Fibroblast of lung (primary cell): Measurements from ENCODE around the gene SEPTIN12. TPM values are rescaled to one million over a fixed set of nuclear protein-coding genes. Genes with fewer than 3 reads are reported as not detected.

Experiments used
- DNase-seq, 2 donors: peaks; one replicate each; pipeline versions ENCODE4 v3.0.0 to v3.0.0-alpha.2; 2010; ENCODE audit warnings: low read depth in 2 of 2
- H2AFZ ChIP-seq: 2 replicates; pipeline ENCODE4 v1.5.1; 2012; ENCODE audit warnings: low read length, control low read depth, inconsistent platforms
- H3K27ac ChIP-seq: 2 replicates; pipeline ENCODE4 v1.5.1; 2011; ENCODE audit warnings: low read length, control low read depth; ENCODE audit not compliant: insufficient read depth
- H3K27me3 ChIP-seq: 2 replicates; pipeline ENCODE4 v1.5.1; 2011; ENCODE audit warnings: mild to moderate bottlenecking, low read length; ENCODE audit not compliant: control insufficient read depth, insufficient read depth
- H3K36me3 ChIP-seq: 2 replicates; pipeline ENCODE4 v1.5.1; 2011; ENCODE audit warnings: low read length; ENCODE audit not compliant: control insufficient read depth, insufficient read depth
- H3K4me1 ChIP-seq: 2 replicates; pipeline ENCODE4 v1.5.1; 2011; ENCODE audit warnings: low read length; ENCODE audit not compliant: control insufficient read depth, insufficient read depth; ENCODE audit errors: extremely low read depth
- H3K4me2 ChIP-seq: 2 replicates; pipeline ENCODE4 v1.5.1; 2011; ENCODE audit warnings: low read length, control low read depth; ENCODE audit not compliant: insufficient read depth; ENCODE audit errors: extremely low read depth
- H3K4me3 ChIP-seq, 4 experiments: fragments of 200-600 bp in 1 of 4; sonication (generic) in 1 of 4; replicated peaks in 1 of 4; 2 replicates each; pipeline ENCODE4 v1.5.1; 2011 to 2016; ENCODE audit warnings: low read length in 4 of 4, low read depth in 3 of 4, mild to moderate bottlenecking in 3 of 4, control low read depth in 2 of 4, inconsistent platforms in 1 of 4, mixed read lengths in 1 of 4; ENCODE audit not compliant: insufficient read depth in 1 of 4; ENCODE audit errors: control extremely low read depth in 1 of 4
- H3K79me2 ChIP-seq: 2 replicates; pipeline ENCODE4 v1.5.1; 2012; ENCODE audit warnings: mild to moderate bottlenecking, low read length, inconsistent platforms; ENCODE audit not compliant: control insufficient read depth, insufficient read depth
- H3K9ac ChIP-seq: 2 replicates; pipeline ENCODE4 v1.5.1; 2011; ENCODE audit warnings: mild to moderate bottlenecking, low read length, control low read depth; ENCODE audit not compliant: insufficient read depth
- H3K9me3 ChIP-seq: 2 replicates; pipeline ENCODE4 v1.5.1; 2012; ENCODE audit warnings: low read depth, low read length; ENCODE audit not compliant: control insufficient read depth, insufficient read depth
- H4K20me1 ChIP-seq: 2 replicates; pipeline ENCODE4 v1.5.1; 2011; ENCODE audit warnings: low read length; ENCODE audit not compliant: control insufficient read depth, insufficient read depth; ENCODE audit errors: extremely low read depth
- EZH2 ChIP-seq: IDR thresholded peaks from 2 replicates; pipeline ENCODE4 v1.5.1; 2012; ENCODE audit warnings: low read length, control low read depth, mild to moderate bottlenecking; ENCODE audit errors: missing control alignments
- polyA plus RNA-seq, 2 donors: library from polyadenylated mRNA; depleted of rRNA in 1 of 2; stranded (reverse) in 1 of 2; unstranded in 1 of 2; fragments of >200 nt; gene quantifications; 2 replicates each; pipeline ENCODE4 v1.2.1, GENCODE V29; 2011 to 2012; ENCODE audit warnings: missing spikeins in 1 of 2
- total RNA-seq: library from RNA; depleted of rRNA; stranded (reverse); fragments of >200 nt; gene quantifications from 2 replicates; pipeline ENCODE4 v1.2.1, GENCODE V29; 2014
- TF ChIP-seq, protein P1 (sequence below), 2 donors: IDR thresholded peaks in 1 of 2; conservative IDR thresholded peaks in 1 of 2; 1 replicate in 1 of 2; 2 replicates in 1 of 2; pipeline ENCODE4 v1.5.1; 2011 to 2012; ENCODE audit warnings: low read length in 2 of 2, control low read depth in 1 of 2, inconsistent platforms in 1 of 2, low read depth in 1 of 2, mild to moderate bottlenecking in 1 of 2

SEPTIN12 gene
- total and polyA plus RNA-seq, 2 donors (not counting 1 experiment from before 2014, with no cell fraction given), result not detected

DNA sequence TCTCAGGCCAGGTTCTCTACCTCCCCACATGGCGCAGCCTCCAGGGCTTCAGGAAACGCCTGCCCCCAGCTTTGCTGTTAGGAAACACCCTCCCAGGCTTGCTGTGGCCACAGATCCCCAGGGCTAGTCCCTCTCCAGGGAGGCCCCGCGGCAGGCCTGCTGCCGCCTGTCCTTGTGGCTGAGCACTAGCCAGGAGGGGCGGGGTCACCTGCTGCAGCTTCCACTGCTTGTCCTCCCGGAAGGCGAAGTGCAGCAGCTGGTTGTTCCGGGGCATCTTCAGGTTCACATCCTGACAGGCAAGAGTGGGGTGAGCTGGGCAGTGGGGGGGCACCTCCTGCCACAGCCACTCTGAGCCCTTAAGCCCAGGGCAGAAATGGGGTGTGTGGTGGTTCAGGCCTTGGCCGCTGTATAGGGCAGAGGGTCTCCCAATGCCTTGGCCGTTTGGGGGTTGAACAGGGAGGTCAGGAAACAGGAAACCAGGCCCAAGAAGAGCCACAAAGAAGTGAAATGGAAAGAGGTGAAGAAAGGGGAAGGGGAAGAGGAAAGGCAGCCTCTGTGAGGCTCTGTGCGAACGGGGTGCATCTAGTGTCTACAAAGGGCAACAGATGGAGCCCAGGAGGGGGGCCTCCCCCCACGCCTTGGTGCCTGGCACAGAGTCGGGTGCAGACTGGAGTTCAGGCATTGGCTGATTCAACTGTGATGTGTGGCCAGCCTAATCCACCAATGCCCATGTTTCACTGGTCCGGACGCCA lies 12.3 kb upstream of the SEPTIN12 start:
- Histone ChIP-seq H3K9ac (no peak overlapping the region), H3K4me1 (peaks cover 2% of the 10 kb centered on the region), H3K9me3 (no peaks in the 10 kb centered on the region), H3K4me2 (no peak overlapping the region), H3K79me2 (no peaks in the 10 kb centered on the region), H3K36me3 (peaks cover 6% of the 10 kb centered on the region), H2AFZ (no peak overlapping the region), H3K27ac (no peak overlapping the region), H4K20me1 (no peaks in the 10 kb centered on the region), H3K4me3 (no peak overlapping the region), H3K27me3 (no peaks in the 10 kb centered on the region)
- TF ChIP-seq, protein P1, sequence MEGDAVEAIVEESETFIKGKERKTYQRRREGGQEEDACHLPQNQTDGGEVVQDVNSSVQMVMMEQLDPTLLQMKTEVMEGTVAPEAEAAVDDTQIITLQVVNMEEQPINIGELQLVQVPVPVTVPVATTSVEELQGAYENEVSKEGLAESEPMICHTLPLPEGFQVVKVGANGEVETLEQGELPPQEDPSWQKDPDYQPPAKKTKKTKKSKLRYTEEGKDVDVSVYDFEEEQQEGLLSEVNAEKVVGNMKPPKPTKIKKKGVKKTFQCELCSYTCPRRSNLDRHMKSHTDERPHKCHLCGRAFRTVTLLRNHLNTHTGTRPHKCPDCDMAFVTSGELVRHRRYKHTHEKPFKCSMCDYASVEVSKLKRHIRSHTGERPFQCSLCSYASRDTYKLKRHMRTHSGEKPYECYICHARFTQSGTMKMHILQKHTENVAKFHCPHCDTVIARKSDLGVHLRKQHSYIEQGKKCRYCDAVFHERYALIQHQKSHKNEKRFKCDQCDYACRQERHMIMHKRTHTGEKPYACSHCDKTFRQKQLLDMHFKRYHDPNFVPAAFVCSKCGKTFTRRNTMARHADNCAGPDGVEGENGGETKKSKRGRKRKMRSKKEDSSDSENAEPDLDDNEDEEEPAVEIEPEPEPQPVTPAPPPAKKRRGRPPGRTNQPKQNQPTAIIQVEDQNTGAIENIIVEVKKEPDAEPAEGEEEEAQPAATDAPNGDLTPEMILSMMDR (conservative IDR thresholded peaks at IDR 0.05 in 1 of 2, IDR thresholded peaks at IDR 0.05 in 1 of 2; ENCODE audit: low read depth in 1 of 2, low read length in 2 of 2), result no peak
- TF ChIP-seq EZH2, result no peak
- no peak for DNase-seq

DNA sequence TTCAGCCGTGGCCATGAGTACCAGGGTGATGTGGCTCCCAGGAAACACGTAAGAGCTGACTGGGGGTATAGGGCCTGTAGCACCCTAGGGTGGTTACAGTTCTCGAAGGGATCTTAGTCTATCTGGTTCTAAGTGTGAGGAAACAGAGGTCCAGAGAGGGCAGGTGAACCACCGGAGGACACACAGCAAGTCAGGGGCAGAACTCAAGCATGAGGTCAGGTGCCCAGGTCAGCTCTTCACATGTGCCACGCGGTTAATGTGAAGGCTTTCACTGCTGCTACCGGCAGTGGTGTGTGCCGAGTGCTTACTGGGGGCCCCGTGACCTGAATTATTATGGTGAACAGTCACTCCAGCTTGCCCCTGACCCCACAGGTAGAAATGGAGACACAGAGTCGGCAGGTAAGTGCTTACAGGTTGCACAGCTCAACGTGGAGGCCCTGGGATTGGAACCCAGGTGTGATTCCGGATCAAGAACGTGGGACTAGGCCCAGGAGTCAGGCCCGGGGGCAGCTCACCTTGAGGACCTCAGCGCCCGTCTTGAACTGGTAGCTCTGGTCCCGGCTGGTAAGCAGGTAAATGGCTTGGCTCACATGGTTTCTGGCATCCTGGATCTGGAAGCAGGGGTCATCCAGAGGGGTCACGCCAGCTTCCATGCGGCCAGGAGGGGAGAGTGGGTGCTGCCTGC lies 11.2 kb upstream of the SEPTIN12 start:
- Histone ChIP-seq H4K20me1 (no peaks in the 10 kb centered on the region), H3K9ac (no peak overlapping the region), H3K4me1 (peaks cover 2% of the 10 kb centered on the region), H3K79me2 (no peaks in the 10 kb centered on the region), H3K27ac (no peak overlapping the region), H3K4me3 (no peak overlapping the region), H3K9me3 (no peaks in the 10 kb centered on the region), H3K4me2 (no peak overlapping the region), H3K27me3 (no peaks in the 10 kb centered on the region), H2AFZ (no peak overlapping the region), H3K36me3 (no peaks in the 10 kb centered on the region)
- DNase-seq, result no peak
- no peak for TF ChIP-seq EZH2
- TF ChIP-seq, protein P1 (conservative IDR thresholded peaks at IDR 0.05 in 1 of 2, IDR thresholded peaks at IDR 0.05 in 1 of 2; ENCODE audit: low read depth in 1 of 2, low read length in 2 of 2), result no peak

DNA sequence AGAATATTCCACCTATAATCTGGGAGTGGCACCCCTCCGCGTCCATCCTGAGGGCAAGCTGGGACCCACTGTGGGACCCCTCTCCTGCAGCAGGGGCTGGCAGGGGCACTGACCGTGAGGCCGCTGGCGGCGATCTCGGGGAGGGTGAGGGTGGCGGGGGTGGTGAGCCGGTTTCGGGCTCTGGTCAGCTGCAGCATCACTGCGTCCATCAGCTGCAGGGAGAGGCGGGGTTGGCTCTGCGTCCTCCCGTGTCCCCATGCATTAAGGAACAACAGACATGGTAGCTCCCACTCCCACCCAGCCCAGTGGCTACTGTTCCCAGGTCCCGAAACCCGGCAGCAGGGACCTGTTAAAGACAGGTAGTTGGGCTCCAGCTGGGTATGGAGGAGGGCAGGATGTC lies 10.3 kb upstream of the SEPTIN12 start:
- H3K4me1 ChIP-seq, result peaks cover 2% of the 10 kb centered on the region
- no peak overlapping the region for H2AFZ ChIP-seq
- no peaks in the 10 kb centered on the region for H3K36me3 ChIP-seq
- no peaks in the 10 kb centered on the region for H3K27me3 ChIP-seq
- no peaks in the 10 kb centered on the region for H4K20me1 ChIP-seq
- H3K4me3 ChIP-seq, result no peak overlapping the region
- no peaks in the 10 kb centered on the region for H3K9me3 ChIP-seq
- DNase-seq, result no peak
- no peak overlapping the region for H3K9ac ChIP-seq
- H3K79me2 ChIP-seq, result no peaks in the 10 kb centered on the region
- TF ChIP-seq EZH2, result no peak
- TF ChIP-seq, protein P1 (conservative IDR thresholded peaks at IDR 0.05 in 1 of 2, IDR thresholded peaks at IDR 0.05 in 1 of 2; ENCODE audit: low read depth in 1 of 2, low read length in 2 of 2), result no peak
- H3K27ac ChIP-seq, result no peak overlapping the region
- no peak overlapping the region for H3K4me2 ChIP-seq
